GM19452 (cell line): ENCODE results near the gene RAB13.

Source experiments
- ATAC-seq: cut with Tn5 transposase; IDR thresholded peaks from one replicate; pipeline ENCODE4 v1.9.1; 2021; ENCODE audit not compliant: unreplicated experiment

The RAB13 gene

DNA sequence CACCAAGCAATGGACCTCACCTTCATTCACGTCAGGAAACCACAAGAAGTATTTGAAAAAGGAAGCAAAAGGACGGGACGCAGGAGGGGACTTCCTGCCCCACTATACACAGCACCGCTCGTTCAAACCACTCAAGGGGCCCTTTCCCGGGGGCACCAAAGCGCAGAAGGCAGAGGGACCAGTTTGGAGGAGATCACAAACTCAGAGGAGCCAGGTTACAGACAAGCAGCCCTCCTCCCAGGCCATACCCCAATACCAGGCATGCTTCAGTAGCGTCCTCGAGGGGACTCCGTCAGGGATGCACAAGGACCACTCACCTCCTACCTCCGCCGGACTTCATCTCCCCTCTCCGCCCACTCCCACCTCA, 28.4 kb downstream of the RAB13 start:
- ATAC-seq = peak; percentile 14

DNA sequence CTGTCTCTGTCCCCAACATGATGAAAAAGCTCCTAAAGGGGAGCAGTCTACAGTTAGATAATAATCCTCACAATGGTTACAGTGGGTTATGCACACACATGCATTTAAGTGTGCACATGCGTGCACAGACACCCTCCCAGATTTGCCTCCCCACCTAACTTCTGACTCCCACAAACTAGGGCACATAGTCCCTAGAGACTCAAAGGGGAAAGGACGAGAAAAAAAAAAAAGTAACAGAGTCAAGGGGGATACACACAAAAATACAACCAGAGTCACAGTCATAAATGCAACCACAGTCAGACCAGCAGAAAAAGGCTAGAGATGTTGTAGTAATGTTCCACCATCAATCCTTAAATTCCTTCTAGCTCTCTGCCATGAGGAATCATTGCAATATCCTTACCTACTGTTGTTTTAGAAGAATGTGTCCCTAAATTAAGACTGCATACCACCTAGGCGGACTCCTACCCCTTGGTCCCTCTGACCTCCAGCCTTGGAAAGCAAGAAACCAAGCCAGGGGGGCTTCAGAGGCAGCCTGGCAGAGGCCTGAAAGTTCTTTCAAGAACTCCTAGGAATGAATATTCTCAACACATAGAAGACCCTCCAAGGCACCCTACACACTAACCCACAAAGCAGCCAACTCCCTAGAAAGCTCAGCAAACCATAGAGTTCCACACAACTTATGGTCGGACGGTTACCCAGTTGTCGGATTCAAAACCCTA, 29.0 kb downstream of the RAB13 start:
- no peak for ATAC-seq

DNA sequence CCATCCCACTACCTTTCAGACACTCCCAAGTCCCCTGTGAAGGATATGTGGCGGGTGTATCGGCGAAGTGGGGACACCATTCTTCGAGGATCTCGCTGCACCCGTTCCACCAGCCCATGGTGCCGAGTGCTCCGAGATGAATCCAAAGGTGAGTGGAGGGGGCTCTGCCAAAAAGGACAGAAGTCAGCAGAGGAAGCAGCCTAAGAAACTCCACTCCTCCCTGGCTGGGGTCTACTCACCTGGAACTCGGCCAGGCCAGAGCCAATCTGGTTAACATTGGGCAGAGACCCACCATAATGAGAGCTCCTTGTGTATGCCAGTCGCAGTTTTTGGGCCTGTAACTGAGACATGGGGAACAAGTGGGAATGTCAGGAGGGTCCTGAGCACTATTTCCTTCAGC, 31.3 kb downstream of the RAB13 start:
- ATAC-seq = no peak

GRCh38 chr1:153953859-153954365, 32.2 kb downstream of the RAB13 start:
- no peak for ATAC-seq

DNA sequence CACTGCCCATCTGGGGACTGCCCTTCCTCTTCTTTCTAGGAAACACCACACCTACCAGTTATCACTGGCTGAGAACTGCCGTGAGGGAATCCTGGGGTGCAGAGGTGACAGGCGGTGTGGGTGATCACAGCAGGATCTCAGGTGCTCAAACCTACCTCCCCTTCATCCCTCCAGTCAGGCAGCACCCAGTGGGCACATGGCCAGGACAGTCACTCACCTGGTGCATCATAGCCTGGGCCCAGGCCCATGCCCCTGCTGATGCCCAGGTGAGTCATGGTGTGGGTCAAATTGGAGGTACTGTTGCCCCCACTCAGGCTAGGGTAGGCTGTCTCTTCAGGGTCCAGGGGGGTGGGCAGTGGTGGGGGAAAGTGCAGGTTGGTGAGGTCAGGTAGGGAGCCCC, 34.3 kb downstream of the RAB13 start:
- ATAC-seq = no peak

- ATAC-seq = no peak
Observed at GRCh38 chr1:153951183-153951582, 35.0 kb downstream of the RAB13 start.

GRCh38 chr1:153946622-153947241, 39.4 kb downstream of the RAB13 start, which contains the start of gene DENND4B:
Gene DENND4B (minus strand): TSS chr1:153946718. CDS start chr1:153944374, 2,344 bp downstream.
- ATAC-seq = peak; percentile 75

GRCh38 chr1:153945795-153946621, 40.1 kb downstream of the RAB13 start:
- ATAC-seq = peak; percentile 66

GRCh38 chr1:153945131-153945794, 40.9 kb downstream of the RAB13 start:
- peak; percentile 4 for ATAC-seq

DNA sequence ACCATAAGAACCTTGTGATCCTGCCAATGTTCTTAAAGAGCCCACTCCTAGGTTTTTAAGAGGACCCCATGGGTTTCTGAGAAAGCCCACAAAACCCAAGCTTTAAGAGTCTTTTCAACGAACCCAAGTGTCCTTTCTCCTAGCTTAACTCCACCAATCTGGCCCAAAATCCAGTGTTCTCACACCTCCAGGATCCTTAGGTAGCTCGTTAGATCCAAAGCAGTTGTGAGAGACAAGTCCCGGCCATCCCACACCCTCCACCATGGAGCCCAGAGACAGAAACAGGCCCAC, 41.4 kb downstream of the RAB13 start:
- ATAC-seq = no peak

DNA sequence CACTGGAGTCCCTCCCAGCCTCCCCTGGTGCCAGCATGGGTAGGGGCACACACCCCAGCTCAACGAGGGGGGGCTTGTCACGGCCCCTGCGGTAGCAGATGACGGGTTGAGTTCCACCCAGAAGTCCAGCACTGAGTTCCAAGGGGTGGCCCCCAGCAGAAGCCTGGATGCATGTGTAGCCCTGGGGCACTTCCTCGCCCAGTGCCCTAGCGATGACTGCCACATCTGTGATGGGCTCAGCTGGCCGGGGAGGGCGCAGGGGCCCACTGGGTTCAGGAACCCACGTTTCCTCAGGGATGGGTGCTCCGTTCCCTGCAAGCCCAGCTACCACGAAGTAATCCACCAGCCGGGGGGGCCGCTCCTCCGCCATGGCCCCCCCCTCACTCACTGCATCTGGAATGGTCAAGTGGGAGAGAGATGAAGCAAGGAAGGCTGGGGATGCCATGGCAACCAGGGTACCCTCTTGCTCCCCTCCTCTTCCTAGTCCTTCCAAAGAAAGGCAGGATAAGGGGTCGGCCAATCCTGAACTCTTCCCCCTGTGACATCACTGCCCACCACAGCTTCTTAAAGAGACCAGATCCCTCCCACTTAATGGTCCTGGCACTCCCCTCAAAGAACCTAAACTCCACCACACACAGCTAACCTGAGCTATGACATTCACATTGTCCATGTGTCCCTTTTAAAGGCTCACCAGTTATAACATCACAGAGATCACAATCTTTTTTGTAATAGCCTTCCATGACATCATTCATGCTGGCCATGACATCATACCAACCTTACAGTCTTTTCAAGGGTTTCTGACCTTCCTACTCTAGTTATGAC, 41.9 kb downstream of the RAB13 start:
- ATAC-seq = no peak

DNA sequence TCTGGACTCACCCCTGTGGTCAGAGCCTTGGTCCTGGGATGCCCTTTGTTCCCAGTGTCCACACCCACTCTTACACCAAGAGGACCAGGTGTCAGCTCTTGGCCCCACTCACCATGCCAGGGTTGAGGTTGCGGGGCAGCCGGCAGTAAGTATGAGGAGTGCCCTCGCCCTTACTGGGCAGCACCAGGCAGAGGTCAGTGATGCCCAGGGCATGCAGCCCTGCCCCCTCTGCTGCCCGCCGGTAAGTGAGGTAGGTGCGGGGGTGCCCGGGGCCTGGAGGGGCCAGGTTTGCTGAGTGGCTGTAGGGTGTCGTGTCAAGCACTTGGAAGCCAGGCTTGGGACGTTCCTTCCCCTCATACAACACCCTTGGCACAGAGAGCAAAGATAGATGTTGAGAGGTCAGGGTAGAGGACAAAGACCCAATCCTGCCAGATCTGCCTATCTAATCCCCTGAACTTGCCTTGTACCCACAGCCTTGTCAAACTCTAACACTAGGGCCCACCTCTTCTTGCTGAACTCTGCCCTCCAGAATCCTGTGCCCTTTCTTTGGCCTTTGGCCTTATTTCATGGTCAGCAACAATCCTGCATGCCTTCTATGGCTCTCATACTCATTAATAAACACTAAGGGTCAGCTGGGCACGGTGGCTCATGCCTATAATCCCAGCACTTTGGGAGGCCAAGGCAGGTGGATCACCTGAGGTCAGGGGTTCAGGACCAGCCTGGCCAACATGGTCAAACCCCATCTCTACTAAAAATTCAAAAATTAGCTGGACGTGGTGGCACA, 43.2 kb downstream of the RAB13 start:
- no peak for ATAC-seq

- ATAC-seq = no peak
Observed at GRCh38 chr1:153941826-153942725, 44.1 kb downstream of the RAB13 start.

GRCh38 chr1:153940756-153941155, 45.4 kb downstream of the RAB13 start:
- no peak for ATAC-seq

DNA sequence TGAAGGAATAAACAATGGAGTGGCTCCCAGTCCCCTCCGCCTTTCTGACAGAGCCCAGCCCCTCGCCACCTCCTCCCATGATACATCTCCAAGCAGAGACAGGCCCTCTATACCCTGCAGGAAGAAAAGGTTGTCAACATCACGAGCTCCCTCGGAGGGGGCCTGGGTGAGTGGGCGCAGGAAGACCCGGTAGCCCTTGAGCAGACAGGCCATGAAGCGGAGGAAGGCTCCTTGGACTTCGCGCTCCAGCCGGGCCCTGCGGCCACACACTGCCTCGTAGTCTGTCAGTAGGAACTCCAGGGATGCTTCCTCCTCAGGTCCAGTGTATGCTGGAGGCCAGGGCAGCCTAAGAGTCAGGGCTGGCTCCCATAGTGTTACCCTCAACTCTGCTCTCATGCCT, 46.7 kb downstream of the RAB13 start:
- no peak for ATAC-seq

DNA sequence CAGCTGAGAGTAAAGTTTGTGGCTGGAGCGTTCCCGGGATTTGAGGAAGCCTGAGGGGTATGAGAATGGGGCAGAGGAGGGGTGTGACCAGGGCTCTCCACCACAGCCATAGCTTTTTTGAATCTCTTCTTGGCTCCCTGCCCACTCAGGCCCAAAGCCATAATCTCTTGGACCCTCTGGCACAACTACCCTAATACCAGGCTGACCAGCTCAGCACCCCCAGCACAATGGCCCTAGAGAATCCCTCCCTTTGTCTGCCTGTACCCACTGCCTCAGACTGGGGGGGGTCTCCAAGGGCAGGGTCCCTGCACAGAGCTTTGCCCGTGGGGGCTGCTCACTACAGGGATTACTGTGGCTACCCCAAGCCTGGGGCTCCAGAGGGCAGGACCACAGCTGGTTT, 47.1 kb downstream of the RAB13 start:
- ATAC-seq = no peak

GRCh38 chr1:153937331-153937730, 48.8 kb downstream of the RAB13 start:
- no peak for ATAC-seq

- no peak for ATAC-seq
Observed at GRCh38 chr1:153936011-153936802, 49.9 kb downstream of the RAB13 start.
